GM18909 (cell line): ENCODE data around the gene SYT3.
"Not testable (repeated sequence)": the region's sequence is repeated elsewhere in the genome, so short reads cannot be mapped to it uniquely, and the experiment has no call there.

Source experiments
- ATAC-seq: cut with Tn5 transposase; IDR thresholded peaks from one replicate; pipeline ENCODE4 v1.9.1; 2021; ENCODE audit warnings: mild to moderate bottlenecking; ENCODE audit not compliant: unreplicated experiment, poor library complexity

The SYT3 gene

DNA sequence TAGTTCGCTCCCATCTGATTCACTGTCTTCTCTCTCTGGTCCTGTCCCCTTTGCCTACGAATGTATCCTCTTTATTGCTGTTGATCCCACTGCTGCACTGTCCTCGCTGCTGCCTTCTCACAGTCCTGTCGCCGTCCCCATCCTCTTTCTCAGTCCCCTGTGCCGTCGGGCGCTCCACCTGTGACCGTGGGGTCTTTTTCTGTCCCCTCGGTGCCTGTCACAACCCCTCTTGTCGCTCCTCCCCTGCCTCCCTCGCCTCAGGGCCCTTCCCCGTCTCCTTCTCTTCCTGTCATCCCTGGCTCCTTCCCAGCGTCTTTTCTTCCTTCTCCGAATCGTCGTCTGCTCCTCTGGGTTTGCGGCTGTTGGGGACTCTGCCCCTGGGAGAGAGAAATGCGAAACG, 32.3 kb downstream of the SYT3 start:
- no peak for ATAC-seq

DNA sequence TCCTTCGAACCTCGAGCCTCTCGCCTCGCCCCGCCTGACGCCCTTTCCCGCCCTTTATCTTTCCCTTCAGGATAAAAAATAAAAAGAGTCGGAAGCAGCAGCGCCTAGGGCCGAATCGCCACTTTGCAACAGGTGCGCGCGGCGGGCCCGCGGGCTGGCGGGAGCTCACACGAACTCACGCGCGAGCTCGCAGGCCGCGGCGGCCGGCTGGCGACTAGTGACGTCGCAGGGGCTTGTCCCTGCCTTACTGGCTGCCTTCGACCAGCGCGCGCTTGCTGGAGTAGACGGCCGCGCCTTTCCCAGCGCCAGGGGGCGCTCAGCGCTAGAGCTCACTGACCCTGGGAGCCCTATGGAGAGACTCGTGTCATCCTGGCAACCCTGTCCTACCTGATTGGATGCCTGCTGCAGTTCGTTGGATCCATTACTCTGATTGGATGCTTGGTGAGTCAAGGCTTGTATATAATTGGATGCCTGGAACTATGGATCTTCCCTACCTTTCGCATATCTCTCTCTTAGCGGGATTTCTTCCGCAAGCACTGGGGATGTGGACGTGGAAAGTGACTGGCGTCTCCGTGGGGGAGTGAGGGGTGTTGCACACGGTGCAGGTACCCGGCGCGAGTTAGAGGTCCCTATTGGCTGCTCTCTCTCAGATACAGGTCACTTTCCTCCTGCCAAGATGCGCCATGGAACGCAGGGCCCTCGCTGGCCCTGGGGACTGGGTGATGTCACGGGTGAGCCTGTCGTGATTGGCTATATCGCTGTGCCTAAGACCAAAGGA, 33.4 kb downstream of the SYT3 start:
- ATAC-seq: not testable (repeated sequence)

DNA sequence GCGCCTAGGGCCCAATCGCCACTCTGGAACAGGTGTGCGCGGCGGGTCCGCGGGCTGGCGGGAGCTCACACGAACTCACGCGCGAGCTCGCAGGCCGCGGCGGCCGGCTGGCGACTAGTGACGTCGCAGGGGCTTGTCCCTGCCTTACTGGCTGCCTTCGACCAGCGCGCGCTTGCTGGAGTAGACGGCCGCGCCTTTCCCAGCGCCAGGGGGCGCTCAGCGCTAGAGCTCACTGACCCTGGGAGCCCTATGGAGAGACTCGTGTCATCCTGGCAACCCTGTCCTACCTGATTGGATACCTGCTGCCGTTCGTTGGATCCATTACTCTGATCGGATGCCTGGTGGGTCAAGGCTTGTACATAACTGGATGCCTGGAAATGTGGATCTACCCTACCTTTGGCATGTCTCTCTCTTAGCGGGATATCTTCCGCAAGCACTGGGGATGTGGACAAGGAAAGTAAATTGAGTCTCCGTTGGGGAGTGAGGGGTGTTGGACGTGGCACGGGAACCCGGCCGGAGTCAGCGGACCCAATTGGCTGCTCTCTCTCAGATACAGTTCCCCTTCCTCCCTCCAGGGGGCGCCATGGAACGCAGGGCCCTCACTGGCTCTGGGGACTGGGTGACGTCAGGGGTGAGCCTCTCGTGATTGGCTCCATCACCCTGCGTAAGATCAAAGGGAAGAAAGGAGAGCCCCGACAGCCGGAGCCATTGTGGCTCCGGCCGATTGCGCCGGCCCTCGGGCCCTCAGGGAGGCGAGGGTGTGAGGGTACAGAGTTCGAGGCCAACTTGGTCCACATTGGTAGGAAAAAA, 35.2 kb downstream of the SYT3 start:
- not testable (repeated sequence) for ATAC-seq

DNA sequence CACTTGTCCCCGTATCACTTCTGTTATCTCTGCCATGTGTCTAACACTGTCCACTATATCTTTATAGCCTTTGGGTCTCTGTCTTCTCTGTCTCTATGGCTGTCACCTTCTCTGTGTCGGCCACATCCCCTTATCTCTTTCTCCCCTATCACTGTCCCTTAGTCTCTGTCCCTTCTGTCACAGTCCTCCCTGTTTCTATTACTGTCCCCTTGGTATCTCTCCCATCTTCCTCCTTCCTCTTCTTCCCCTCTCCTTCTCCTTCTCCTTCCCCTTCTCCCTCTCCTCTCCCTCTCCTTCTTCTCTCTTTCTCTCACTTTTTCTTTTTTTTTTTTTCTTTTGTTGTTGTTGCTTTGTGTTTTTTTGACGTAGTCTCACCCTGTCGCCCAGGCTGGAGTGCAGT, 36.7 kb downstream of the SYT3 start:
- no peak for ATAC-seq

DNA sequence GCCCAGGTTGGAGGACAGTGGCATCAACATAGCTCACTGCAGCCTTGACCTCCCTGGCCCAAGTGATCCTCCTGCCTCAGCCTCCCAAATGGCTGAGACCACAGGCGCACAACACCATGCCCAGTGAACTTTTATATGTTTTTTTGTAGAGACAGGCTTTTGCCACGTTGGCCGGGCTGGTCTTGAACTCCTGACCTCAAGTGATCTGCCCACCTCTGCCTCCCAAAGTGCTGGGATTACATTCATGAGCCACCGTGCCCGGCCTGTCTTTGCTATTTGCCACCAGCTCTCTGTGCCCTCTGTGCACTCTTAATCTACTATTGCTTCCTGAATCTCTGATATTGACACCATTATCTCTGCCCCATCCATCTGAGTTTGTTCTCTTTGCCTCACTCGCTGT, 37.2 kb downstream of the SYT3 start:
- no peak for ATAC-seq

DNA sequence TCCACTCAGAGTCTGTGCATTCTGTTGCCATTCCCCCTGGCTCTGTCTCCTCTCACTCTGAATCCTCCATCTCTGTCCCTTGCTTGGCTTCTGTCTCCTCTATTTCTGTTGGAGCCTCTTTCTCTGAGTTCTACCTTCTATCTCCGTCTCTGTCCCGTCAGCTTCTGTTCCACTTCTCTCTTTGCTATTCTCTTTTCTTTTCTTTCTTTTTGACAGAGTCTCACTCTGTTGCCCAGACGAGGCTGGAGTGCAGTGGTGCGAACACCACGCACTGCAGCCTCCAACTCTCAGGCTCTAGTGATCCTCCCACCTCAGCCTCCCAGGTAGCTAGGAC, 37.6 kb downstream of the SYT3 start:
- ATAC-seq: no peak

DNA sequence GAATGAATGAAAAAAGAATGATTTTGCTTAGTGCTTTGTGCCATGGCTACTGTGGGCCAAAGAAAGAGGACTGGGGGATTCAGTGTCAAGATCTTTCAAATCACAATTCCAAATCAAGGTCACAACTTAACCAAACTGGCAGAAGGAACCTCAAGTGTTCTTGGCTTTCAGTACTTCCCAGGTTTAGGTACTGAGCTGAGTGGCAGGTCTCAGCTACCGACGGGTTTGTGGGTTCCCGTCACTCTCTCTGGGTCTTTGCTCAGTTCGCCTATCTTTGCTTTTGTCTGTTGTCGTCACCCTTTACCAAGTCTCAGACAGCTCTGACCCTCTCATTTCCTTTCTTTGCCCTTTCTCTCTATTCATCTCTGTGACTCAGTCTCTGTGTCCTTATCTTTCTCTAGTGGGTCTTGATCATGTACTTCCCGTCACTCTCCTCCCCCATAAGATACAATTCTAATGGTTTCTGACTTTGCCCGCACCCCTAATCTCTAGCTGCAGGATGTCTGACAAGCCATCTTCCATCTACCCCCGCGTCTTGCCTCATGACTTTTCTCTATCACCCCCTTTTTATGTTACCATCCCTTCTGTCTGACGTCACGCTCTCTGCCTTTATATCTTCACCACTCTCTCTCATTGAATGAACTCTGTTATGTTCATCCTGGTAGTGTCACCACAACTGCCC, 38.1 kb downstream of the SYT3 start:
- no peak for ATAC-seq

DNA sequence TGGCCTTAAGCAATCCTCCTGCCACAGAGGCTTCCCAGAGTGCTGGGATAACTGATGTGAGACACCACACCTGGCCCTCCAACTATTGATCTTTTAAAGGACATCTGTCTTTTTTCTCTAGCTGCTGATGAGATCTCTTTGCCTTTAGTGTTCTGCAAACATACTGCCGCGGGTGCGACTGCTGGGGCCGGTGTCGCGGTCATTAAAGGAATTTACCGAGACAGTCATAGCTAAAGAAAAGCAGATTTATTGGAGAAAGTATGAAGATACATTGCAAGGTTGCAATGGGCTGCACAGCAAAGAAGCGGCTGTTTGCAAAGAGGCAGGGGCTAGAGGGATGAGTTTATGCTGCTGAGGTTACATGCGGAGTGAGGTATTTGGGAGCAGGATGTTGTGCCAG, 40.3 kb downstream of the SYT3 start:
- no peak for ATAC-seq

DNA sequence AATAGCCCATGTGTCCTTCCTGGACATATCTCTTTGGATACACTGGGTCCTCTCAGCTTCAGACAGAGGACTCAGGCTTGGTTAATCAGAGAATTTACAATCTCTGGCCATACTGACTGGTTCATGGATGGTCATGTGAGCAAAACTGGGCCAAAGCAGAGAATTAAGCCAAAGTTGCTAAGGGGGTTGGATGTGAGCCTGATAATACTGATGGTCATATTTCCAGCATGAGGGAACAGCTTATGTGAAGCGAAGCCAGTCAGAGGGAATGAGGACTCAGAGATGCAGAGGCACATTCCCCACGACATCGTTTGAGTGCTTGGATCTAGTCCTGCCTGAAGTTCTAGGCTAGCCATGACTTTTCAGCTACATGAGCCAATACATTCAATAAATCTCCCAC, 49.5 kb downstream of the SYT3 start:
- no peak for ATAC-seq

DNA sequence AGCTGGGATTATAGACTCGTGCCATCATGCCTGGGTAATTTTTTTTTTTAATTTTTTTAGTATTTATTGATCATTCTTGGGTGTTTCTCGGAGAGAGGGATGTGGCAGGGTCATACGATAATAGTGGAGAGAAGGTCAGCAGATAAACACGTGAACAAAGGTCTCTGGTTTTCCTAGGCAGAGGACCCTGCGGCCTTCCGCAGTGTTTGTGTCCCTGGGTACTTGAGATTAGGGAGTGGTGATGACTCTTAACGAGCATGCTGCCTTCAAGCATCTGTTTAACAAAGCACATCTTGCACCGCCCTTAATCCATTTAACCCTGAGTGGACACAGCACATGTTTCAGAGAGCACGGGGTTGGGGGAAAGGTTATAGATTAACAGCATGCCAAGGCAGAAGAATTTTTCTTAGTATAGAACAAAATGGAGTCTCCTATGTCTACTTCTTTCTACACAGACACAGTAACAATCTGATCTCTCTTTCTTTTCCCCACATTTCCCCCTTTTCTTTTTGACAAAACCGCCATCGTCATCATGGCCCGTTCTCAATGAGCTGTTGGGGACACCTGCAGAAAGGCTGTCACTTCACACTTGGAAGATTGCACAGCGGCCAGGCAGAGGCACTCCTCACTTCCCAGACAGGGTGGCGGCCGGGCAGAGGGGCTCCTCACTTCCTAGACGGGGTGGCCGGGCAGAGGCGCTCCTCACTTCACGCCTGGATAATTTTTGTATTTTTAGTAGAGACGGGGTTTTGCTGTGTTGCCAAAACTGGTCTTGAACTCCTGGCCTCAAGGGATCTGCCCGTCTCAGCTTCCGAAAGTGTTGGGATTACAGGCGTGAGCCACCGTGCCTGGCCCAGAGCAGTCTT, 57.7 kb downstream of the SYT3 start:
- ATAC-seq: not testable (repeated sequence)

DNA sequence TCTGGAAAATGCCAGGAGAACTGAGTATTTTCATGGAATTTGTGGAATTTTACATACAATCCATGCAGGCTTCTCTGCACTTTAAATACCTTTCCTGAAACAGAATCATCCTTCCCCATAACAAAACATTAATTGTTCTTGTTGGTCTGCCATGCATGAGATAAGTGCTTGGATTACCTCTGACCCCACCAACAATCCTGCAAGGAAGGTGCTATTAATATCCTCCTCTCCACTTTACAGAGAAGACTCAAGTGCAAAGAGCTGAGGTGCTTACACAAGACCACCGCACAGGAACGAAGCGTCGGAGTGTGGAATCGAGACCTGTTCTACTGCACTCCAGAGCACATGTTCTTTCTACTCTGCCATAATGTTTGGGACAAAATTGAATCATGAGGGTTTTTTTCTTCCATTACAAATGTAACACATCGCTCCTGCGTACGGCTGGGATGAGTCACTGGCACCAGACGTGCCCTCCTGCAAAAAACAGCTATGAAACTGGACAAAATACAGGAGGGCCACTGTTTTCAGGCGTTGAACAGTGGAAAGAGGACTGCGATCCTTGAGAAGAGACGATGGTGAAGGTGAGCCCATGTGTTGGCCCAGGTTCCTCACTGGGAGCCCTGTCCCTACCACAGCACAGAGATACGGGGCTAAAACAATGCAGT, 58.6 kb downstream of the SYT3 start:
- no peak for ATAC-seq

DNA sequence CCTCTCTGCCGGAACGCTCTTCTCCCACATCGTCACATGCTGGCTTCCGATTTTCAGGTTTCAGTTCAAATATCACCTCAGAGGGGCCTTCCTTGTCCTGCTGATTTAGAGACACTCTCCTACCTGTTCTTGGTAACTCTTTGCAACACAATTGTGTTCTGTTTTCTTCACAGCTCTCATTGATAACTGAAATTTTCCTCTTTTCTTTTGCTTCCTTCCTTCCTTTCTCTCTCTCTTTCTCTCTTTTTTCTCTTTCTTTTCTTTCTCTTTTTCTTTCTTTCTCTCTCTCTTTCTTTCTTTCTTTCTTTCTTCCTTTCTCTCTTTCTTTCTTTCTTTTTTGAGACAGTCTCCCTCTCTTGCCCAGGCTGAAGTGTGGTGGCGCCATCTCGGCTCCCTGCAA, 59.4 kb downstream of the SYT3 start:
- no peak for ATAC-seq

DNA sequence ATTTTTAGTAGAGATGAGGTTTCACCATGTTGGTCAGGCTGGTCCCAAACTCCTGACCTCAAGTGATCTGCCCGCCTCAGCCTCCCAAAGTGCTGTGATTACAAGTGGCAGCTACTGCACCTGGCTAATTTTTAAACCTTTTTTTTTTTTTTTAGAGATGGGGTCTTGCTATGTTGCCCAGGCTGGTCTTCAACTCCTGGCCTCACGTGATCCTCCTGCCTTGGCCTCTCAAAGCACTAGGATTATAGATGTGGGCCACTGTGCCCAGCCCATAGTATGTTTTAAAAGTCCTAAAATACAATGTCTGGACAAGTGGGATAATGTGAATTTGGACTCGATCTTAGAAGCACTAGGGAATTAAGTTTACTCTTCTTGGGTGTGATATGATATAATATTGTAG, 62.9 kb downstream of the SYT3 start:
- not testable (repeated sequence) for ATAC-seq

DNA sequence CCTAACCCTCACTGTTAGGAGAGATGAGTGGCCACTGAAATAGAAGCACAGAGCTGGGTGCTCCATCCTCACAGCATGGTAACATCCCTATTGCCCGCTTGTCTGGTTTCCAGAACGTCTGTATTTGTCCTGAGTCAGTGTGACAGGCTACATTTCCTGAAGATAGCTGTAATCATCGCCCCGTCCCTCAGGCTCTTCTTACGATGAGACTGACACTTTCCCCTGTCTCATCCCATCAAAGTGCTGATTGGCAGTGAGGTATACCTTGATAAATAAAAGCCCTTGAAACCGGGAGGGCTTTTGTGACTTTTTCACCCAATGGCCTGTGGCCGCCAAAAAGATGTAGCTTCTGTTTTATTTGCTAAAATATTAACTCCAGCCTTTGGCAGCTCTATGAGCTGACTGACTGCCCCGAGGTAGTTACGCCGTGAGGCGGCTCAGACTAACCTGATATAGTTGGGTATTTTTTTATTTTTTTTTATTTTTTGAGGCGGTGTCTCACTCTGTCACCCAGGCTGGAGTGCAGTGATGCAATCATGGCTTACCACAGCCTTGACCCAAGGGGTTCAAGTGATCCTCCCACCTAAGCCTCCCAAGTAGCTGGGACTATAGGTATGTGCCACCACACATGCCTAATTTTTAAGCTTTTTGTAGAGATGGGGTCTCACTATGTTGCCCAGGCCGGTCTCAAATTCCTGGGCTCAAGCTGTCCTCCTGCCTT, 65.8 kb downstream of the SYT3 start:
- ATAC-seq: no peak
